Karpas-422 (cell line): ENCODE results near the gene CCDC178. TPM values are rescaled to one million over a fixed set of nuclear protein-coding genes. Genes with fewer than 3 reads are reported as not detected.
A peak's percentile ranks its signal among the peaks of the same experiment; 100 is the strongest.

Source experiments
- DNase-seq: peaks from one replicate; pipeline ENCODE4 v3.0.0-alpha.2; 2015
- H2AFZ ChIP-seq: fragments of 200-600 bp; sonication (generic); 2 replicates; pipeline ENCODE4 v1.6.1; 2014; ENCODE audit warnings: antibody characterized with exemption, low read length, mixed read lengths
- H3K27ac ChIP-seq: fragments of 200-600 bp; sonication (generic); 2 replicates; pipeline ENCODE4 v1.5.1; 2014; ENCODE audit warnings: mild to moderate bottlenecking, low read length, moderate library complexity
- H3K27me3 ChIP-seq: fragments of 200-600 bp; sonication (generic); 2 replicates; pipeline ENCODE4 v1.6.1; 2014; ENCODE audit warnings: low read length, mixed read lengths
- H3K36me3 ChIP-seq: fragments of 200-600 bp; sonication (generic); 2 replicates; pipeline ENCODE4 v1.6.1; 2014; ENCODE audit warnings: low read length, mixed read lengths; ENCODE audit not compliant: insufficient read depth
- H3K4me1 ChIP-seq: fragments of 200-600 bp; sonication (generic); 2 replicates; pipeline ENCODE4 v1.6.1; 2014; ENCODE audit warnings: mild to moderate bottlenecking, low read length, mixed read lengths
- H3K4me2 ChIP-seq: fragments of 200-600 bp; sonication (generic); 2 replicates; pipeline ENCODE4 v1.6.1; 2014; ENCODE audit warnings: low read length, low read depth, mild to moderate bottlenecking; ENCODE audit not compliant: poor library complexity, severe bottlenecking
- H3K4me3 ChIP-seq: fragments of 200-600 bp; sonication (generic); 2 replicates; pipeline ENCODE4 v1.5.1; 2014; ENCODE audit warnings: mild to moderate bottlenecking, antibody characterized with exemption, low read length, mixed read lengths
- H3K79me2 ChIP-seq: fragments of 200-600 bp; sonication (generic); 2 replicates; pipeline ENCODE4 v1.6.1; 2014; ENCODE audit warnings: mild to moderate bottlenecking, low read length, mixed read lengths
- H3K9ac ChIP-seq: fragments of 200-600 bp; sonication (generic); 2 replicates; pipeline ENCODE4 v1.6.0; 2014; ENCODE audit warnings: low read length
- H3K9me2 ChIP-seq: fragments of 200-600 bp; sonication (generic), shearing (Covaris generic); replicated peaks from 2 replicates; pipeline ENCODE4 v1.6.0; 2014; ENCODE audit warnings: mild to moderate bottlenecking, low read length, moderate library complexity; ENCODE audit not compliant: insufficient read depth
- H3K9me3 ChIP-seq: fragments of 300-700, 200-600 bp; sonication (generic); 2 replicates; pipeline ENCODE4 v1.6.1; 2014; ENCODE audit warnings: low read length, mixed read lengths
- H4K20me1 ChIP-seq: fragments of 200-600 bp; sonication (generic); 2 replicates; pipeline ENCODE4 v1.6.1; 2014; ENCODE audit warnings: mild to moderate bottlenecking, antibody characterized with exemption, low read length, low read depth; ENCODE audit not compliant: insufficient read depth
- total RNA-seq: library from RNA; depleted of rRNA; stranded (reverse); fragments of >200 nt; shearing (Covaris generic); gene quantifications from 2 replicates; pipeline ENCODE4 v1.2.3, GENCODE V29; 2014; ENCODE audit warnings: low replicate concordance

Gene CCDC178
- total RNA-seq, 1 experiment from 2014 or later: not detected

DNA sequence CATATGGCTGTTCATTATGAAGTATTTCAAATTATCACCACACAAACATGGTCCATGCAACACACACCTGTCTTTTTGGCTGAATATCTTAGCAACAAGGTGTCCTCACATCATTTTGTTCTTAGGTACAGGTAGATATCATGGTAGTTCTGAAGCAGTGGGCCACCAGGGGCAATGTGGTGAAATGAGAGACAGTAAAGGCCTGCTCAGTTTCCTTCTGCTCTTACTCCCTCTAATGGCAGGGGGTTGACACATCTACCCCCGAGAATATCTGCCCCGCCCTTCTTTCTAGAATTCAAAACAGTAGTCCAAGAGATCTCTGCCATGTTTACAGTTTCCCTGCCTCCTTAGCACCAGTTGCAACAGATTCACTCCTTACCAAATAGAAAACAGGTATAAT lies 520.7 kb downstream of the CCDC178 start:
- no peak overlapping the region for H3K9ac ChIP-seq
- H3K4me1 ChIP-seq: peaks cover 52% of the 10 kb centered on the region
- no peak overlapping the region for H3K4me2 ChIP-seq
- H3K27me3 ChIP-seq: no peaks in the 10 kb centered on the region
- no peak overlapping the region for H3K4me3 ChIP-seq
- DNase-seq: peak; percentile 94
- H3K36me3 ChIP-seq: no peaks in the 10 kb centered on the region
- no peak overlapping the region for H3K27ac ChIP-seq
- H4K20me1 ChIP-seq: no peaks in the 10 kb centered on the region
- no peaks in the 10 kb centered on the region for H3K79me2 ChIP-seq
- no peak overlapping the region for H2AFZ ChIP-seq
- H3K9me2 ChIP-seq: no peaks in the 10 kb centered on the region
- no peaks in the 10 kb centered on the region for H3K9me3 ChIP-seq

DNA sequence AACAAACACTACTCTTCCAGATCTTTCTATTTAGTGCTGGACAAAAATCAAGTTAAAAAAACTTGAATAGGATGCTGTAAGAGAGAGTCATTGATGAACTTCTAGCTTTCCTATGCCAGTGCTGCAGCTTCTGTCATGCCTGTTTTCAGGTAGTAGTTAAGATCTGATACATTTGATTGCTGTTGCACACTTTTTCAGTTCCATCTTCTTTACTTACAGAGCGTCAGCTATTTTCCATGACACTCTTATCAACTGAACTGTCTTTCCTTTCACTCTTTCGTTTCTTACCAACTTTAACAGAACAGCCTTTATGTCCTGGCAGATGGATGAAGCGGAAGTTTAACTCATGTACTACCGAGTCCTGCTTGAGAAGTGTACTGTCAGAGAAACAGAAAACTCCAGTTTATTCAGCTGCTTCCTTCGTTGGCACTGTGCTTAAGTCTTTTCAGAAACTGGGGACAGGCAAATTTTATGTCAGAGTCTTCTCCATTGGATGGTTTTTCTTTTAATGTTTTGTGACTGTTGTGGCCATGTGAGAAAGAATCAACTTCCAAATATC lies 521.8 kb downstream of the CCDC178 start:
- peaks cover 45% of the 10 kb centered on the region for H3K4me1 ChIP-seq
- no peaks in the 10 kb centered on the region for H3K79me2 ChIP-seq
- no peak overlapping the region for H3K4me2 ChIP-seq
- no peak for DNase-seq
- H3K4me3 ChIP-seq: no peak overlapping the region
- no peaks in the 10 kb centered on the region for H3K36me3 ChIP-seq
- no peak overlapping the region for H2AFZ ChIP-seq
- no peaks in the 10 kb centered on the region for H3K9me2 ChIP-seq
- H3K9ac ChIP-seq: no peak overlapping the region
- no peaks in the 10 kb centered on the region for H4K20me1 ChIP-seq
- no peak overlapping the region for H3K27ac ChIP-seq
- H3K27me3 ChIP-seq: no peaks in the 10 kb centered on the region
- H3K9me3 ChIP-seq: no peaks in the 10 kb centered on the region

DNA sequence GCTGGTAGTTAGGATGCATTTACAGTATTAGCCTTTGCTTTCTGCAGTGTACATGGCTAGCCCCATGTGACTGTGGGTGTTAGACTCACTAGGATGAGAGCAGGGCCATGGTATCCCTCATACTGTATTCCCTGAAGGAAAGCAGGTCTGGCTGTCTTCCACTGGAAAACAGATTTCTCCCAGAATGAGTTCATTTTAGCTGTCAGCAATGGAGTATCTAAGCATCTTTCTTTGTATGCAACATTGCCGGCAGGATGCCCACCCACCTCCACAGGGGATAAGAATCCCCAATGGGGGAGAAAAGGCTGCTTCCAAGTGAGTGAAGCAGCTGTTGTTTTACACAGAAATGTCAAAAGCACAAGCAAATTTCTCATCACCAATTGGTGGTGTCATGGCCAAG lies 525.0 kb downstream of the CCDC178 start:
- no peak overlapping the region for H3K4me2 ChIP-seq

DNA sequence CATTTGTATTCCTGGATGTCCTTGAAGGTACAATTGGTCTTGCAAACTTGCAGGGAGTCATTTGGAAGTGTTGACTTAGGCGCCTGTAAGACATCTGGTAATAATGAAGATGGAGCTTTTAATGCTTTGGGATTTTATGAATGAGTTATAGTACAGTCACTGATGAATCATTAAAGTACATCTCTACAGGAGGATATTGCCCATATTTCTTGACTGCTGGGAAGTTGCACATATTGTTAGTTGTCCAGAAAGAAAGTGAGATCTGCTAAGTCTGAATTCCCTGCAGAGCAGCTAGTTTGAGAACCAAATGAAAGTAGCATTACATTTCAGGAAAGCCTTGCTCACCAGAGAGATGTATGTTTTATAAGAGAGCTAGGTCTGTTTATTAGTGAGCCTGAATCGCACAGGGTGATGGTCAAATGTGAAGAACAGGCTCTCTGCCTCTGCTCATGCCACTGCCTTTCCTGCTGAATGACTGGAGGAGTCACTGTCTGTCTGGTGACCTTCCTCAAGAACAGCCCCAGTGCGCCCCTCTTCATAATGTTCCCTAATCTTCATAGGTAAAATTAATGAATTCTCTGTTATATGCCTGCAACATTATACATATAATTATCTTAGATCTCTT lies 528.7 kb downstream of the CCDC178 start:
- H3K4me3 ChIP-seq: no peak overlapping the region
- no peaks in the 10 kb centered on the region for H3K79me2 ChIP-seq
- peaks cover 46% of the 10 kb centered on the region for H3K4me1 ChIP-seq
- H3K27ac ChIP-seq: no peak overlapping the region
- H3K9ac ChIP-seq: no peak overlapping the region
- no peak for DNase-seq
- H2AFZ ChIP-seq: peak overlapping the region; percentile 1; the same call in 1 of the 2 replicates
- no peaks in the 10 kb centered on the region for H4K20me1 ChIP-seq
- no peaks in the 10 kb centered on the region for H3K27me3 ChIP-seq
- no peaks in the 10 kb centered on the region for H3K9me2 ChIP-seq
- peak overlapping the region; percentile 74 for H3K4me2 ChIP-seq
- no peaks in the 10 kb centered on the region for H3K36me3 ChIP-seq
- H3K9me3 ChIP-seq: no peaks in the 10 kb centered on the region

More for the DNA sequence above, 525.0 kb downstream of the CCDC178 start:
- H3K4me3 ChIP-seq: no peak overlapping the region
- H4K20me1 ChIP-seq: no peaks in the 10 kb centered on the region
- no peaks in the 10 kb centered on the region for H3K9me3 ChIP-seq
- no peaks in the 10 kb centered on the region for H3K79me2 ChIP-seq
- no peak overlapping the region for H3K9ac ChIP-seq
- H3K36me3 ChIP-seq: no peaks in the 10 kb centered on the region
- H3K27ac ChIP-seq: no peak overlapping the region
- DNase-seq: no peak
- no peaks in the 10 kb centered on the region for H3K9me2 ChIP-seq
- peaks cover 37% of the 10 kb centered on the region for H3K4me1 ChIP-seq
- H3K27me3 ChIP-seq: no peaks in the 10 kb centered on the region
- no peak overlapping the region for H2AFZ ChIP-seq

GRCh38 chr18:32910694-32911296 lies 529.7 kb downstream of the CCDC178 start:
- Histone ChIP-seq H3K9me3 (no peaks in the 10 kb centered on the region), H3K4me3 (peak overlapping the region; percentile 41; the same call in 1 of the 2 replicates), H3K27ac (peak overlapping the region; percentile 93), H3K4me2 (peak overlapping the region; percentile 74), H3K79me2 (no peaks in the 10 kb centered on the region), H3K9ac (peak overlapping the region; percentile 41), H3K4me1 (peaks cover 46% of the 10 kb centered on the region), H3K9me2 (no peaks in the 10 kb centered on the region), H3K27me3 (no peaks in the 10 kb centered on the region), H2AFZ (peak overlapping the region; percentile 16; the same call in 1 of the 2 replicates), H4K20me1 (no peaks in the 10 kb centered on the region), H3K36me3 (no peaks in the 10 kb centered on the region)
- DNase-seq: peak; percentile 50

GRCh38 chr18:32909798-32910561 lies 530.5 kb downstream of the CCDC178 start:
- no peaks in the 10 kb centered on the region for H3K9me3 ChIP-seq
- H3K9me2 ChIP-seq: no peaks in the 10 kb centered on the region
- H3K27ac ChIP-seq: peak overlapping the region; percentile 93
- H3K4me3 ChIP-seq: peak overlapping the region; percentile 41
- H3K4me1 ChIP-seq: peaks cover 46% of the 10 kb centered on the region
- H3K27me3 ChIP-seq: no peaks in the 10 kb centered on the region
- peak overlapping the region; percentile 16 for H2AFZ ChIP-seq
- no peaks in the 10 kb centered on the region for H3K36me3 ChIP-seq
- peak overlapping the region; percentile 74 for H3K4me2 ChIP-seq
- DNase-seq: peak; percentile 91
- no peaks in the 10 kb centered on the region for H3K79me2 ChIP-seq
- no peaks in the 10 kb centered on the region for H4K20me1 ChIP-seq
- peak overlapping the region; percentile 41 for H3K9ac ChIP-seq

DNA sequence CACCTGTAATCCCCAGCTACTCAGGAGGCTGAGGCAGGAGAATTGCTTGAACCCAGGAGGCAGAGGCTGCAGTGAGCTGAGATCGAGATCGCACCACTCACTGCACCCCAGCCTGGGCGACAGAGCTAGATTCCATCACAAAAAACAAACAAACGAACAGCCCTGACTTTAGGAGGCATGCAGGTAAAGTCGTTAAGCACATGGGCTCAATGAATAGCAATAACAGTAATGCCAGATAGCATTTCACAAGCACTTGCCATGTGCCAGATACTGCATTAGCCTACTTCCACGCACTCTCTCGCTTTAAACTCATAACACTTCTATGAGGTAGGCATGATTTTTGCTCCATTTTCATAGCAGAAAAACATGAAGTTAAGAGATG lies 532.1 kb downstream of the CCDC178 start:
- H3K79me2 ChIP-seq: no peaks in the 10 kb centered on the region
- H3K4me2 ChIP-seq: no peak overlapping the region
- no peak for DNase-seq
- no peak overlapping the region; the same call in 1 of the 2 replicates for H2AFZ ChIP-seq
- no peaks in the 10 kb centered on the region for H4K20me1 ChIP-seq
- no peaks in the 10 kb centered on the region for H3K9me2 ChIP-seq
- H3K4me3 ChIP-seq: no peak overlapping the region
- H3K9ac ChIP-seq: no peak overlapping the region
- peak overlapping the region; percentile 93 for H3K27ac ChIP-seq
- peaks cover 46% of the 10 kb centered on the region for H3K4me1 ChIP-seq
- H3K27me3 ChIP-seq: no peaks in the 10 kb centered on the region
- H3K9me3 ChIP-seq: no peaks in the 10 kb centered on the region
- no peaks in the 10 kb centered on the region for H3K36me3 ChIP-seq
